ENCODE measurements around the gene SUPT20H. TPM values are rescaled to one million over a fixed set of nuclear protein-coding genes. Genes with fewer than 3 reads are reported as not detected.

SUPT20H gene
- total and polyA plus RNA-seq, 12 donors: 17.9 to 55.2 (median 40.4) TPM

- Histone ChIP-seq H3K36me3 (replicated peaks in 1 of 2) (no peaks in the 10 kb centered on the region), H3K4me1 (replicated peaks in 1 of 2) (no peaks in the 10 kb centered on the region), H3K9me3 (replicated peaks in 1 of 3) (no peaks in the 10 kb centered on the region), H3K27ac (no peak overlapping the region), H3K27me3 (no peaks in the 10 kb centered on the region), H3K4me3 (no peak overlapping the region)
- DNase-seq: no peak
- intact Hi-C loops (cut with DNase I): loop anchor here in 1 of 2 donors (10.0 kb wide), 1 partner anchor 504 kb away; no protein-coding TSS in a partner anchor
- TF ChIP-seq CTCF (IDR thresholded peaks at IDR 0.05) (no peak), POLR2A (IDR thresholded peaks at IDR 0.05) (no peak)
- WGBS, 4 donors: 27 to 61% (median 31%) methylated on average over 1 of the region's 1 CpG
These were observed 41.7 kb upstream of the SUPT20H start for GRCh38 chr13:37101201-37101600.

- H3K4me1 ChIP-seq (replicated peaks in 1 of 2): no peaks in the 10 kb centered on the region
- DNase-seq: no peak
- no peak overlapping the region for H3K27ac ChIP-seq
- no peaks in the 10 kb centered on the region for H3K9me3 ChIP-seq (replicated peaks in 1 of 3)
- intact Hi-C loops (cut with DNase I): loop anchor here in 1 of 2 donors (10.0 kb wide), 1 partner anchor 504 kb away; no protein-coding TSS in a partner anchor
- H3K36me3 ChIP-seq (replicated peaks in 1 of 2): no peaks in the 10 kb centered on the region
- no peak overlapping the region for H3K4me3 ChIP-seq
- H3K27me3 ChIP-seq: no peaks in the 10 kb centered on the region
- no peak for TF ChIP-seq POLR2A (IDR thresholded peaks at IDR 0.05)
- no peak for TF ChIP-seq CTCF (IDR thresholded peaks at IDR 0.05)
These were observed 41.2 kb upstream of the SUPT20H start for GRCh38 chr13:37100731-37101130.

GRCh38 chr13:37097076-37097475 is 37.6 kb upstream of the SUPT20H start:
- Histone ChIP-seq H3K4me1 (replicated peaks in 1 of 2) (no peaks in the 10 kb centered on the region), H3K27ac (no peak overlapping the region), H3K27me3 (no peaks in the 10 kb centered on the region), H3K36me3 (replicated peaks in 1 of 2) (no peaks in the 10 kb centered on the region), H3K9me3 (replicated peaks in 1 of 3) (no peaks in the 10 kb centered on the region), H3K4me3 (no peak overlapping the region)
- 51 to 67% (median 57%) methylated on average over 4 of the region's 4 CpGs for WGBS, 4 donors
- TF ChIP-seq CTCF (IDR thresholded peaks at IDR 0.05) (no peak), POLR2A (IDR thresholded peaks at IDR 0.05) (no peak)
- no peak for DNase-seq
- intact Hi-C loops (cut with DNase I): no loop called here

- H3K36me3 ChIP-seq (replicated peaks in 1 of 2): no peaks in the 10 kb centered on the region
- TF ChIP-seq CTCF (IDR thresholded peaks at IDR 0.05) (no peak), POLR2A (IDR thresholded peaks at IDR 0.05) (no peak)
- no peaks in the 10 kb centered on the region for H3K9me3 ChIP-seq (replicated peaks in 1 of 3)
- H3K4me3 ChIP-seq: no peak overlapping the region
- H3K27me3 ChIP-seq: no peaks in the 10 kb centered on the region
- H3K4me1 ChIP-seq (replicated peaks in 1 of 2): no peaks in the 10 kb centered on the region
- DNase-seq: no peak
- intact Hi-C loops (cut with DNase I): no loop called here
- WGBS, 4 donors: 76 to 85% (median 78%) methylated on average over 4 of the region's 4 CpGs
- no peak overlapping the region for H3K27ac ChIP-seq
These were observed 35.4 kb upstream of the SUPT20H start for GRCh38 chr13:37094840-37095239.

Measured in adrenal gland (tissue), 12 donors.